HepG2 (cell line): Measurements from ENCODE around the gene SSH3. TPM values are rescaled to one million over a fixed set of nuclear protein-coding genes. Genes with fewer than 3 reads are reported as not detected.

Source experiments
- polyA plus RNA-seq, 8 experiments: library from polyadenylated mRNA; depleted of rRNA in 3 of 8; stranded (reverse) in 7 of 8; unstranded in 1 of 8; fragments of >200 nt; fragmentation: Illumina TruSeq in 4 of 8; extraction: Trizol in 4 of 8; gene quantifications; 2 replicates each; pipeline versions ENCODE4 v1.2.1 to v1.2.3, GENCODE V29; 2011 to 2016; ENCODE audit warnings: low read depth in 4 of 8, missing spikeins in 1 of 8, mixed read lengths in 1 of 8; ENCODE audit not compliant: insufficient read depth in 1 of 8
- small RNA-seq, 3 experiments: library from RNA; depleted of rRNA; stranded (forward); fragments of <200 nt; gene quantifications; one replicate each; pipeline ENCODE3, GENCODE V24; 2012; ENCODE audit warnings: low read depth in 2 of 3, low replicate concordance in 1 of 3; ENCODE audit not compliant: insufficient read length in 3 of 3, insufficient read depth in 2 of 3
- total RNA-seq, 5 experiments: library from RNA; depleted of rRNA; stranded (reverse); fragments of >200 nt; fragmentation: Illumina TruSeq; extraction: Trizol; gene quantifications; 2 replicates each; pipeline ENCODE4 v1.2.3, GENCODE V29; 2016; ENCODE audit warnings: low read depth in 1 of 5

SSH3 gene
- total and polyA plus RNA-seq, 2 of the 13 experiments (the other 11 are each of a cell fraction or from before 2014, with no cell fraction given): 12.4 to 18.8 TPM

Small RNA genes lying within 50 kb of the gene (small RNA-seq; reads per million reads assigned to genes)
- gene RN7SKP239: 0 reads per million in 3 experiments

Other genes starting within 250 kb of the SSH3 start
- gene RHOD, start 246.7 kb upstream of the SSH3 start, total RNA-seq (2016; rRNA removed; fragmentation: Illumina TruSeq; extraction: Trizol): 0.27 and 0.29 TPM in 2 replicates
- 0.98 and 1.7 TPM in 2 replicates for gene RHOD, start 246.7 kb upstream of the SSH3 start, polyA plus RNA-seq (2011; rRNA removed)
- 21.0 and 31.4 TPM in 2 replicates for gene KDM2A, start 184.3 kb upstream of the SSH3 start, total RNA-seq (2016; rRNA removed; fragmentation: Illumina TruSeq; extraction: Trizol)
- gene KDM2A, start 184.3 kb upstream of the SSH3 start, polyA plus RNA-seq (2011; rRNA removed): 31.3 and 37.3 TPM in 2 replicates
- 26.3 and 31.3 TPM in 2 replicates for gene GRK2, start 37.1 kb upstream of the SSH3 start, total RNA-seq (2016; rRNA removed; fragmentation: Illumina TruSeq; extraction: Trizol)
- 42.4 and 66.8 TPM in 2 replicates for gene GRK2, start 37.1 kb upstream of the SSH3 start, polyA plus RNA-seq (2011; rRNA removed)
- gene ANKRD13D, start 14.2 kb upstream of the SSH3 start, total RNA-seq (2016; rRNA removed; fragmentation: Illumina TruSeq; extraction: Trizol): 4.8 and 18.6 TPM in 2 replicates
- 27.3 and 35.5 TPM in 2 replicates for gene ANKRD13D, start 14.2 kb upstream of the SSH3 start, polyA plus RNA-seq (2011; rRNA removed)
- 10.5 and 10.9 TPM in 2 replicates for gene POLD4, start 50.0 kb downstream of the SSH3 start, total RNA-seq (2016; rRNA removed; fragmentation: Illumina TruSeq; extraction: Trizol)
- gene POLD4, start 50.0 kb downstream of the SSH3 start, polyA plus RNA-seq (2011; rRNA removed): 27.4 and 35.1 TPM in 2 replicates
- 0.48 and 0.49 TPM in 2 replicates for gene CLCF1, start 70.1 kb downstream of the SSH3 start, total RNA-seq (2016; rRNA removed; fragmentation: Illumina TruSeq; extraction: Trizol)
- gene CLCF1, start 70.1 kb downstream of the SSH3 start, polyA plus RNA-seq (2011; rRNA removed): 0.78 and 0.80 TPM in 2 replicates
- 6.1 and 10.1 TPM in 2 replicates for gene RAD9A, start 88.5 kb downstream of the SSH3 start, total RNA-seq (2016; rRNA removed; fragmentation: Illumina TruSeq; extraction: Trizol)
- gene RAD9A, start 88.5 kb downstream of the SSH3 start, polyA plus RNA-seq (2011; rRNA removed): 14.7 and 15.7 TPM in 2 replicates
- 170 and 188 TPM in 2 replicates for gene PPP1CA, start 98.3 kb downstream of the SSH3 start, total RNA-seq (2016; rRNA removed; fragmentation: Illumina TruSeq; extraction: Trizol)
- 149 and 173 TPM in 2 replicates for gene PPP1CA, start 98.3 kb downstream of the SSH3 start, polyA plus RNA-seq (2011; rRNA removed)
- gene TBC1D10C, start 100.6 kb downstream of the SSH3 start, total RNA-seq (2016; rRNA removed; fragmentation: Illumina TruSeq; extraction: Trizol): 0.81 and 1.0 TPM in 2 replicates
- gene TBC1D10C, start 100.6 kb downstream of the SSH3 start, polyA plus RNA-seq (2011; rRNA removed): 1.8 and 2.8 TPM in 2 replicates
- gene CARNS1, start 112.1 kb downstream of the SSH3 start, total RNA-seq (2016; rRNA removed; fragmentation: Illumina TruSeq; extraction: Trizol): not detected in 2 replicates
- gene CARNS1, start 112.1 kb downstream of the SSH3 start, polyA plus RNA-seq (2011; rRNA removed): 0.01 TPM in 1 of 2 replicates, not detected in the other
- 35.3 and 54.8 TPM in 2 replicates for gene RPS6KB2, start 125.0 kb downstream of the SSH3 start, total RNA-seq (2016; rRNA removed; fragmentation: Illumina TruSeq; extraction: Trizol)
- 52.9 and 59.2 TPM in 2 replicates for gene RPS6KB2, start 125.0 kb downstream of the SSH3 start, polyA plus RNA-seq (2011; rRNA removed)
- 0.46 and 0.60 TPM in 2 replicates for gene PTPRCAP, start 134.2 kb downstream of the SSH3 start, total RNA-seq (2016; rRNA removed; fragmentation: Illumina TruSeq; extraction: Trizol)
- 0.56 and 0.70 TPM in 2 replicates for gene PTPRCAP, start 134.2 kb downstream of the SSH3 start, polyA plus RNA-seq (2011; rRNA removed)
- gene CORO1B, start 139.9 kb downstream of the SSH3 start, total RNA-seq (2016; rRNA removed; fragmentation: Illumina TruSeq; extraction: Trizol): 32.2 and 32.9 TPM in 2 replicates
- gene CORO1B, start 139.9 kb downstream of the SSH3 start, polyA plus RNA-seq (2011; rRNA removed): 33.8 and 48.8 TPM in 2 replicates
- gene GPR152, start 149.2 kb downstream of the SSH3 start, total RNA-seq (2016; rRNA removed; fragmentation: Illumina TruSeq; extraction: Trizol): not detected in 2 replicates
- not detected in 2 replicates for gene GPR152, start 149.2 kb downstream of the SSH3 start, polyA plus RNA-seq (2011; rRNA removed)
- not detected in 2 replicates for gene CABP4, start 151.8 kb downstream of the SSH3 start, total RNA-seq (2016; rRNA removed; fragmentation: Illumina TruSeq; extraction: Trizol)
- not detected in 2 replicates for gene CABP4, start 151.8 kb downstream of the SSH3 start, polyA plus RNA-seq (2011; rRNA removed)
- 5.1 and 6.9 TPM in 2 replicates for gene TMEM134, start 165.7 kb downstream of the SSH3 start, total RNA-seq (2016; rRNA removed; fragmentation: Illumina TruSeq; extraction: Trizol)
- gene TMEM134, start 165.7 kb downstream of the SSH3 start, polyA plus RNA-seq (2011; rRNA removed): 26.9 and 36.5 TPM in 2 replicates
- gene AIP, start 179.5 kb downstream of the SSH3 start, total RNA-seq (2016; rRNA removed; fragmentation: Illumina TruSeq; extraction: Trizol): 51.8 and 54.7 TPM in 2 replicates
- gene AIP, start 179.5 kb downstream of the SSH3 start, polyA plus RNA-seq (2011; rRNA removed): 110 and 113 TPM in 2 replicates
- gene PITPNM1, start 201.8 kb downstream of the SSH3 start, total RNA-seq (2016; rRNA removed; fragmentation: Illumina TruSeq; extraction: Trizol): 7.7 and 8.5 TPM in 2 replicates
- 8.2 and 9.4 TPM in 2 replicates for gene PITPNM1, start 201.8 kb downstream of the SSH3 start, polyA plus RNA-seq (2011; rRNA removed)
- gene CDK2AP2, start 204.6 kb downstream of the SSH3 start, total RNA-seq (2016; rRNA removed; fragmentation: Illumina TruSeq; extraction: Trizol): 19.7 and 23.2 TPM in 2 replicates
- 15.0 and 15.2 TPM in 2 replicates for gene CDK2AP2, start 204.6 kb downstream of the SSH3 start, polyA plus RNA-seq (2011; rRNA removed)
- gene CABP2, start 219.9 kb downstream of the SSH3 start, total RNA-seq (2016; rRNA removed; fragmentation: Illumina TruSeq; extraction: Trizol): not detected in 2 replicates
- gene CABP2, start 219.9 kb downstream of the SSH3 start, polyA plus RNA-seq (2011; rRNA removed): not detected in 2 replicates